Measurements from ENCODE around the gene PHF19.

DNA sequence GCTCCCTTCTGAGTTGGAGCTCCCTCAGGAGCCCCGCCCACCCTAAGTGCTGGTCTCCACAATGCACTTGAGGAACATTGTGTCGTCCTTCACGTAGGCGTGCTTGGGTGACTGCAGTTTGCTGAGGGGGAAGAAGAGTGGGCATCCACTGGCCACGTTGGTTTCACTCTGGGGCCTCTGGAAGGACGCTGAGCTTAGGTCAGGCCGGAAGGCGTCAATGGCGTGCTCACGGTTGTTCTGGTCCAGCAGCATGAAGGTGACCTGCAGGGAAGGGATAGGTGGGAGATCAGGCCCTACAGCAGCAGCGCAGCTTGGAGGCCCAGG lies 28.0 kb upstream of the PHF19 start:
- TF ChIP-seq, protein P1, sequence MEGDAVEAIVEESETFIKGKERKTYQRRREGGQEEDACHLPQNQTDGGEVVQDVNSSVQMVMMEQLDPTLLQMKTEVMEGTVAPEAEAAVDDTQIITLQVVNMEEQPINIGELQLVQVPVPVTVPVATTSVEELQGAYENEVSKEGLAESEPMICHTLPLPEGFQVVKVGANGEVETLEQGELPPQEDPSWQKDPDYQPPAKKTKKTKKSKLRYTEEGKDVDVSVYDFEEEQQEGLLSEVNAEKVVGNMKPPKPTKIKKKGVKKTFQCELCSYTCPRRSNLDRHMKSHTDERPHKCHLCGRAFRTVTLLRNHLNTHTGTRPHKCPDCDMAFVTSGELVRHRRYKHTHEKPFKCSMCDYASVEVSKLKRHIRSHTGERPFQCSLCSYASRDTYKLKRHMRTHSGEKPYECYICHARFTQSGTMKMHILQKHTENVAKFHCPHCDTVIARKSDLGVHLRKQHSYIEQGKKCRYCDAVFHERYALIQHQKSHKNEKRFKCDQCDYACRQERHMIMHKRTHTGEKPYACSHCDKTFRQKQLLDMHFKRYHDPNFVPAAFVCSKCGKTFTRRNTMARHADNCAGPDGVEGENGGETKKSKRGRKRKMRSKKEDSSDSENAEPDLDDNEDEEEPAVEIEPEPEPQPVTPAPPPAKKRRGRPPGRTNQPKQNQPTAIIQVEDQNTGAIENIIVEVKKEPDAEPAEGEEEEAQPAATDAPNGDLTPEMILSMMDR (IDR thresholded peaks at IDR 0.05): no peak
- no peak for TF ChIP-seq POLR2A (IDR thresholded peaks at IDR 0.05)
- TF ChIP-seq EP300 (IDR thresholded peaks at IDR 0.05): no peak
